DMS53 treated with DMSO at 0.1 percent for 48 hours (cell line): Measurements from ENCODE around the gene GALNS.

Source experiments
- DNase-seq: peaks from one replicate; lab custom pipeline; 2025; ENCODE audit not compliant: unreplicated experiment; lab: John Stamatoyannopoulos, UW

Gene GALNS

GRCh38 chr16:88770461-88771293 is 86.1 kb downstream of the GALNS start:
- DNase-seq: no peak

GRCh38 chr16:88769617-88770460 is 86.9 kb downstream of the GALNS start:
- no peak for DNase-seq

- DNase-seq: no peak
These were observed 88.5 kb downstream of the GALNS start for GRCh38 chr16:88768071-88768783.

- no peak for DNase-seq
These were observed 89.1 kb downstream of the GALNS start for GRCh38 chr16:88767546-88768070.

GRCh38 chr16:88766975-88767374 is 89.8 kb downstream of the GALNS start:
- no peak for DNase-seq

GRCh38 chr16:88764913-88765349 is 91.8 kb downstream of the GALNS start:
- no peak for DNase-seq

GRCh38 chr16:88764080-88764479 is 92.7 kb downstream of the GALNS start:
- DNase-seq: no peak
